Neural cell (in vitro differentiated cells): ENCODE data around the gene TBC1D14. TPM values are rescaled to one million over a fixed set of nuclear protein-coding genes. Genes with fewer than 3 reads are reported as not detected.

Source experiments
- H2AFZ ChIP-seq: fragments of 200-600, 300-800 bp; sonication (generic), shearing (Covaris generic); 2 replicates; pipeline ENCODE4 v1.6.0; 2014; ENCODE audit warnings: low read depth, mild to moderate bottlenecking, antibody characterized with exemption, low read length, moderate library complexity
- H3F3A ChIP-seq: fragments of 200-600 bp; shearing (Covaris generic); 2 replicates; pipeline ENCODE4 v1.6.1; 2016; ENCODE audit warnings: mild to moderate bottlenecking, moderate library complexity, mixed read lengths, antibody characterized with exemption, low read length; ENCODE audit not compliant: insufficient read depth, poor library complexity, severe bottlenecking
- H3K27ac ChIP-seq: fragments of 200-600, 300-800 bp; sonication (generic), shearing (Covaris generic); 2 replicates; pipeline ENCODE4 v1.5.1; 2014; ENCODE audit warnings: mild to moderate bottlenecking, low read length, moderate library complexity
- H3K27me3 ChIP-seq: fragments of 300-800, 200-600 bp; sonication (generic), shearing (Covaris generic); 2 replicates; pipeline ENCODE4 v1.6.0; 2014; ENCODE audit warnings: mild to moderate bottlenecking, low read depth, low read length, moderate library complexity; ENCODE audit not compliant: insufficient read depth
- H3K36me3 ChIP-seq: fragments of 300-800, 200-600 bp; sonication (generic), shearing (Covaris generic); 2 replicates; pipeline ENCODE4 v1.5.1; 2014; ENCODE audit warnings: mild to moderate bottlenecking, antibody characterized with exemption, low read length, moderate library complexity; ENCODE audit not compliant: insufficient read depth
- H3K4me2 ChIP-seq: fragments of 300-800, 200-600 bp; sonication (generic), shearing (Covaris generic); 2 replicates; pipeline ENCODE4 v1.6.0; 2014; ENCODE audit warnings: mild to moderate bottlenecking, low read length
- H3K4me3 ChIP-seq: fragments of 300-800, 200-600 bp; sonication (generic), shearing (Covaris generic); 2 replicates; pipeline ENCODE4 v1.5.1; 2014; ENCODE audit warnings: mild to moderate bottlenecking, low read length, moderate library complexity
- H3K79me2 ChIP-seq: fragments of 200-600 bp; shearing (Covaris generic); replicated peaks from 2 replicates; pipeline ENCODE4 v1.6.0; 2014; ENCODE audit warnings: mild to moderate bottlenecking, low read length, moderate library complexity; ENCODE audit not compliant: insufficient read depth
- H3K9ac ChIP-seq: fragments of 300-800, 200-600 bp; sonication (generic), shearing (Covaris generic); 2 replicates; pipeline ENCODE4 v1.6.1; 2016; ENCODE audit warnings: mild to moderate bottlenecking, low read length, mixed read lengths
- H3K9me2 ChIP-seq: fragments of 200-600 bp; shearing (Covaris generic); 2 replicates; pipeline ENCODE4 v1.6.1; 2016; ENCODE audit warnings: mild to moderate bottlenecking, low read length, mixed read lengths; ENCODE audit not compliant: insufficient read depth
- H3K9me3 ChIP-seq: fragments of 200-600, 300-800 bp; sonication (generic), shearing (Covaris generic); 2 replicates; pipeline ENCODE4 v1.6.1; 2016; ENCODE audit warnings: mild to moderate bottlenecking, mixed run types, low read length, moderate library complexity, mixed read lengths
- H4K20me1 ChIP-seq: fragments of 200-600 bp; shearing (Covaris generic); 2 replicates; pipeline ENCODE4 v1.6.1; 2016; ENCODE audit warnings: mild to moderate bottlenecking, mixed run types; ENCODE audit not compliant: insufficient read depth
- EP300 ChIP-seq: fragments of 450-650 bp; conservative IDR thresholded peaks from 2 replicates; pipeline ENCODE4 v1.6.1; 2014; ENCODE audit warnings: antibody characterized with exemption, mild to moderate bottlenecking, moderate library complexity; ENCODE audit not compliant: poor library complexity, severe bottlenecking
- EZH2 ChIP-seq: fragments of 200-600, 300-800 bp; shearing (Covaris generic), sonication (generic); IDR thresholded peaks from 2 replicates; pipeline ENCODE4 v1.6.1; 2014; ENCODE audit warnings: antibody characterized with exemption, low read length, borderline replicate concordance, mild to moderate bottlenecking; ENCODE audit not compliant: insufficient read depth, poor library complexity, severe bottlenecking
- MXI1 ChIP-seq: fragments of 450-650 bp; conservative IDR thresholded peaks from 2 replicates; pipeline ENCODE4 v1.6.1; 2014; ENCODE audit warnings: antibody characterized with exemption, mild to moderate bottlenecking; ENCODE audit not compliant: poor library complexity, severe bottlenecking
- POLR2AphosphoS5 ChIP-seq: IDR thresholded peaks from 2 replicates; pipeline ENCODE4 v1.6.1; 2012
- RAD21 ChIP-seq: fragments of 450-650 bp; conservative IDR thresholded peaks from 2 replicates; pipeline ENCODE4 v1.6.1; 2014; ENCODE audit warnings: antibody characterized with exemption, mild to moderate bottlenecking, moderate library complexity
- SMC3 ChIP-seq: fragments of 450-650 bp; conservative IDR thresholded peaks from 2 replicates; pipeline ENCODE4 v1.6.1; 2014; ENCODE audit warnings: antibody characterized with exemption, mild to moderate bottlenecking, moderate library complexity; ENCODE audit not compliant: poor library complexity
- TAF1 ChIP-seq: IDR thresholded peaks from 2 replicates; pipeline ENCODE4 v1.6.1; 2012; ENCODE audit warnings: low read depth
- polyA plus RNA-seq: library from polyadenylated mRNA; depleted of rRNA; stranded (reverse); fragments of >200 nt; gene quantifications from 2 replicates; pipeline ENCODE4 v1.2.3, GENCODE V29; 2014
- TF ChIP-seq, protein P1 (sequence below): IDR thresholded peaks from 2 replicates; pipeline ENCODE4 v1.6.1; 2012; ENCODE audit warnings: borderline replicate concordance
- TF ChIP-seq, protein P2 (sequence below): fragments of 450-650 bp; IDR thresholded peaks from 2 replicates; pipeline ENCODE4 v1.5.1; 2014; ENCODE audit warnings: antibody characterized with exemption, mild to moderate bottlenecking, moderate library complexity; ENCODE audit not compliant: poor library complexity, severe bottlenecking

The TBC1D14 gene
- polyA plus RNA-seq, 1 donor from 2014 or later: 125 TPM

DNA sequence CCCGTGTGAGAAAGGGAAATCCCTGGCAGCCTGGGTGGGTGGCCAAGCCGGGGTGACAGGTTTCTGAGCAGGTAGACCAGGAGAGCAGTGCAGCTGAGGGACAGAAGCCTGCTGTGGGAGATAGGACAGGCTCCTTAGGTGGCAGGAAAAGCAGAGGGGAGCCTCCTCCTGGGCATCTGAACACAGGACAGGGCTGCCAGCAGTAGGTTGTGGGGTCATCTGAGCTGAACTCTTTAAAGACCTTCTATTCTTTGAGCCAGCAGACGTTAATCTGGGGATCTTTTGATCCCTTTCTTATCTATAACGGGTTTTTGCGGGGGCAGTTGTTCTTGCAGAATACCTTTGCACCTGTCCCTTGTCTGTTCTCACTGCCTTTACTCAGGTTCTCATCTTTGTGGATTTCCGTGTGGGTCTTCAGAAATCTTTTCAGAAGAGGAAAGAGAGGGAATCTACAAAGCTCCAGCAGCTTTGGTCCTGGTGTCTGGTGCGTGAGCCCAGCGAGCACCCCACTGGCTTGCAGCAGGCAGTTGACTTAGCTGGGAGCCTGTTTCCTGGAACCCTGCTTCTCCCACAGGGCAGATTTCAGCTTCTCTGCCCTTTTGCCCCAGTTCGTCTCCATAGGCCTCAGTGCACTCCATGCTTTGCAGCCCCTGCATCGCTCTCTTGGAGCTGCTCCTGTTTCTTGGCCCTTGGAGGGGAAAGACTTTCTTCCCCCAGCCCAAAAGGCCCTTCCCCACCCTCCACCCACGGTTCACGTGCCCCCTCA, 97.7 kb downstream of the TBC1D14 start:
- Histone ChIP-seq H3K9me2 (no peaks in the 10 kb centered on the region), H3K27me3 (no peaks in the 10 kb centered on the region), H3F3A (no peaks in the 10 kb centered on the region), H3K9ac (no peak overlapping the region), H3K79me2 (no peaks in the 10 kb centered on the region), H3K36me3 (no peaks in the 10 kb centered on the region), H3K27ac (no peak overlapping the region), H2AFZ (no peak overlapping the region), H3K4me2 (no peak overlapping the region), H4K20me1 (no peaks in the 10 kb centered on the region), H3K4me3 (no peak overlapping the region), H3K9me3 (no peaks in the 10 kb centered on the region)
- TF ChIP-seq MXI1 (no peak), EZH2 (no peak), TAF1 (no peak), POLR2AphosphoS5 (no peak), RAD21 (no peak), EP300 (no peak), SMC3 (no peak)
- TF ChIP-seq, protein P1, sequence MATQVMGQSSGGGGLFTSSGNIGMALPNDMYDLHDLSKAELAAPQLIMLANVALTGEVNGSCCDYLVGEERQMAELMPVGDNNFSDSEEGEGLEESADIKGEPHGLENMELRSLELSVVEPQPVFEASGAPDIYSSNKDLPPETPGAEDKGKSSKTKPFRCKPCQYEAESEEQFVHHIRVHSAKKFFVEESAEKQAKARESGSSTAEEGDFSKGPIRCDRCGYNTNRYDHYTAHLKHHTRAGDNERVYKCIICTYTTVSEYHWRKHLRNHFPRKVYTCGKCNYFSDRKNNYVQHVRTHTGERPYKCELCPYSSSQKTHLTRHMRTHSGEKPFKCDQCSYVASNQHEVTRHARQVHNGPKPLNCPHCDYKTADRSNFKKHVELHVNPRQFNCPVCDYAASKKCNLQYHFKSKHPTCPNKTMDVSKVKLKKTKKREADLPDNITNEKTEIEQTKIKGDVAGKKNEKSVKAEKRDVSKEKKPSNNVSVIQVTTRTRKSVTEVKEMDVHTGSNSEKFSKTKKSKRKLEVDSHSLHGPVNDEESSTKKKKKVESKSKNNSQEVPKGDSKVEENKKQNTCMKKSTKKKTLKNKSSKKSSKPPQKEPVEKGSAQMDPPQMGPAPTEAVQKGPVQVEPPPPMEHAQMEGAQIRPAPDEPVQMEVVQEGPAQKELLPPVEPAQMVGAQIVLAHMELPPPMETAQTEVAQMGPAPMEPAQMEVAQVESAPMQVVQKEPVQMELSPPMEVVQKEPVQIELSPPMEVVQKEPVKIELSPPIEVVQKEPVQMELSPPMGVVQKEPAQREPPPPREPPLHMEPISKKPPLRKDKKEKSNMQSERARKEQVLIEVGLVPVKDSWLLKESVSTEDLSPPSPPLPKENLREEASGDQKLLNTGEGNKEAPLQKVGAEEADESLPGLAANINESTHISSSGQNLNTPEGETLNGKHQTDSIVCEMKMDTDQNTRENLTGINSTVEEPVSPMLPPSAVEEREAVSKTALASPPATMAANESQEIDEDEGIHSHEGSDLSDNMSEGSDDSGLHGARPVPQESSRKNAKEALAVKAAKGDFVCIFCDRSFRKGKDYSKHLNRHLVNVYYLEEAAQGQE: no peak
- TF ChIP-seq, protein P2, sequence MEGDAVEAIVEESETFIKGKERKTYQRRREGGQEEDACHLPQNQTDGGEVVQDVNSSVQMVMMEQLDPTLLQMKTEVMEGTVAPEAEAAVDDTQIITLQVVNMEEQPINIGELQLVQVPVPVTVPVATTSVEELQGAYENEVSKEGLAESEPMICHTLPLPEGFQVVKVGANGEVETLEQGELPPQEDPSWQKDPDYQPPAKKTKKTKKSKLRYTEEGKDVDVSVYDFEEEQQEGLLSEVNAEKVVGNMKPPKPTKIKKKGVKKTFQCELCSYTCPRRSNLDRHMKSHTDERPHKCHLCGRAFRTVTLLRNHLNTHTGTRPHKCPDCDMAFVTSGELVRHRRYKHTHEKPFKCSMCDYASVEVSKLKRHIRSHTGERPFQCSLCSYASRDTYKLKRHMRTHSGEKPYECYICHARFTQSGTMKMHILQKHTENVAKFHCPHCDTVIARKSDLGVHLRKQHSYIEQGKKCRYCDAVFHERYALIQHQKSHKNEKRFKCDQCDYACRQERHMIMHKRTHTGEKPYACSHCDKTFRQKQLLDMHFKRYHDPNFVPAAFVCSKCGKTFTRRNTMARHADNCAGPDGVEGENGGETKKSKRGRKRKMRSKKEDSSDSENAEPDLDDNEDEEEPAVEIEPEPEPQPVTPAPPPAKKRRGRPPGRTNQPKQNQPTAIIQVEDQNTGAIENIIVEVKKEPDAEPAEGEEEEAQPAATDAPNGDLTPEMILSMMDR: no peak

DNA sequence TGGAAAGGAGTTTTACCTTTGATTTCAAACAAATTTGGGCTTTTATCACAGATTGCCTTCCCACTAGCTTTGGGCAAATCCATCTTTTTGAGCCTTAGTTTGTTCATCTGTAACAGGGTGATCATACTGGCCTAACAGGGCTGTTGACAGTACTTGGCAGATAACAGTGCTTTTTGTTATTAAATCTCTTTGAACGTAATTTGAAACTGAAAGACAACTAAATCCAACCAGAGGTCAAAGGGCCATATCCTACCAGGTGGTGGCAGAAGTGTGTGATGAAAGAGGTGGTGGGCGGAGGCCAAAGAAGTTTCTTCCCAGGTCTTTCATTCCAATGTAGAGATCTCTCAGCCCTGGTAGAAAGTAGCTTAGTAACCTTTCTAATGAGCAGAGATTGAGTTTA, 98.3 kb downstream of the TBC1D14 start:
- no peaks in the 10 kb centered on the region for H4K20me1 ChIP-seq
- H3K4me3 ChIP-seq: no peak overlapping the region
- no peaks in the 10 kb centered on the region for H3K79me2 ChIP-seq
- no peaks in the 10 kb centered on the region for H3F3A ChIP-seq
- no peak overlapping the region for H3K9ac ChIP-seq
- H3K4me2 ChIP-seq: no peak overlapping the region
- H3K9me2 ChIP-seq: no peaks in the 10 kb centered on the region
- H3K9me3 ChIP-seq: no peaks in the 10 kb centered on the region
- no peak overlapping the region for H3K27ac ChIP-seq
- TF ChIP-seq TAF1 (no peak), POLR2AphosphoS5 (no peak), EZH2 (no peak), RAD21 (no peak), EP300 (no peak), SMC3 (no peak), MXI1 (no peak)
- TF ChIP-seq, protein P2: no peak
- TF ChIP-seq, protein P1: no peak
- H2AFZ ChIP-seq: no peak overlapping the region
- H3K36me3 ChIP-seq: no peaks in the 10 kb centered on the region
- H3K27me3 ChIP-seq: no peaks in the 10 kb centered on the region
